Muscle layer of duodenum (tissue), 2 donors: Measurements from ENCODE around the gene KRTCAP3.

Source experiments
- H3K27ac ChIP-seq: one replicate; pipeline ENCODE4 v1.7.0; 2013; ENCODE audit warnings: mild to moderate bottlenecking, low read length
- H3K27me3 ChIP-seq: one replicate; pipeline ENCODE4 v1.7.0; 2013; ENCODE audit warnings: low read depth, mild to moderate bottlenecking, control low read depth, low read length
- H3K36me3 ChIP-seq, 2 donors: one replicate each; pipeline ENCODE4 v1.7.0; 2013; ENCODE audit warnings: low read length in 2 of 2, control low read depth in 1 of 2, mild to moderate bottlenecking in 1 of 2; ENCODE audit not compliant: insufficient read depth in 2 of 2, control insufficient read depth in 1 of 2
- H3K4me1 ChIP-seq, 2 donors: one replicate each; pipeline ENCODE4 v1.7.0; 2013; ENCODE audit warnings: low read length in 2 of 2, mild to moderate bottlenecking in 2 of 2, control low read depth in 1 of 2, moderate library complexity in 1 of 2; ENCODE audit not compliant: insufficient read depth in 2 of 2, control insufficient read depth in 1 of 2
- H3K4me3 ChIP-seq, 2 donors: one replicate each; pipeline ENCODE4 v1.7.0; 2013; ENCODE audit warnings: low read length in 2 of 2, low read depth in 1 of 2, mild to moderate bottlenecking in 1 of 2
- H3K9me3 ChIP-seq, 2 donors: one replicate each; pipeline ENCODE4 v1.7.0; 2013; ENCODE audit warnings: low read length in 2 of 2, control low read depth in 1 of 2, mild to moderate bottlenecking in 1 of 2; ENCODE audit not compliant: control insufficient read depth in 1 of 2
- donor health status: healthy.

Gene KRTCAP3

DNA sequence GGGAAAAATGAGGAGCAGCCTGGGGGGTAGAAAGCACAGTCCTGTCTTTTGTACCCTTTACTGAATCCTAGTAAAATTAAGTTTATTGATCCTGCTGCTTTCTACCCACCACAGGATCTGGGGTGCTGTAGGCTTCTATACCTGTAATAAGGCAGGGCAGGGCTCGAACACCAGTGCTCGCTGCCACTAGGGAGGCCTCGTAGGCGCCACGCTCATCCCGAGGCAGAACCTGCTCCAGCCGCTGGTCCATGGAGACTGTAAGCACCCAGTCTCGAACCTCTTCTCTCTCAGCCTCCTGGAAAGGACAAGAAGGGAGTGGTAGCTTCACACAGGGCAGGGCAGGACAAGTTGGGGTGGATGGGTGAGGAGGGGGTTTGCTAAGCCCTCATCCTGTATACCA lies 3.0 kb downstream of the KRTCAP3 start:
- peaks cover 0 to 10% of the 10 kb centered on the region in 2 donors for H3K4me1 ChIP-seq
- no peaks in the 10 kb centered on the region for H3K9me3 ChIP-seq
- no peaks in the 10 kb centered on the region for H3K27me3 ChIP-seq
- H3K36me3 ChIP-seq = peaks cover 40 to 54% of the 10 kb centered on the region in 2 donors
- H3K27ac ChIP-seq = peak overlapping the region; percentile 83
- H3K4me3 ChIP-seq = peak overlapping the region in 1 of 2 donors; percentile 5

DNA sequence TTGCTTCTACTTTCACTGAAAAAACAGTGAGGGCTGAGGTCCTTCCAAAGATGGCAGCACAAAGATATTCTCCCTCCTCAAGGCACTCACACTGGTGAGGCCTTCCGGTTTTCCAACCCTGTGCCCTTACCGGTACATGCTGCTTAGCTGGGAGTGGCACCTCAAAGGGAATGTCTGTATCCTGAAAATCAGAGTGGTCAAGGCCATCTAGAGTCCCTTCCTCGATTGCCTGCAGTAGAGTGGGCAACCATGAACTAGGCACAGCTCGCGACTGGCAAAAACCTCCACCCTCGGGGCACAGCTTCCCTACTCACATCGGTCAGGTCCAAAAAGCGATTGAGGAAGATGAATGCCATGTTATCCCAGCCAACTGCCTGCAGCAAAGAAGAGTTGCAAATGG lies 3.4 kb downstream of the KRTCAP3 start:
- H3K36me3 ChIP-seq = peaks cover 35 to 50% of the 10 kb centered on the region in 2 donors
- peak overlapping the region; percentile 83 for H3K27ac ChIP-seq
- no peaks in the 10 kb centered on the region for H3K27me3 ChIP-seq
- no peaks in the 10 kb centered on the region for H3K9me3 ChIP-seq
- H3K4me3 ChIP-seq = peak overlapping the region in 1 of 2 donors; percentile 5
- H3K4me1 ChIP-seq = peaks cover 0 to 10% of the 10 kb centered on the region in 2 donors

DNA sequence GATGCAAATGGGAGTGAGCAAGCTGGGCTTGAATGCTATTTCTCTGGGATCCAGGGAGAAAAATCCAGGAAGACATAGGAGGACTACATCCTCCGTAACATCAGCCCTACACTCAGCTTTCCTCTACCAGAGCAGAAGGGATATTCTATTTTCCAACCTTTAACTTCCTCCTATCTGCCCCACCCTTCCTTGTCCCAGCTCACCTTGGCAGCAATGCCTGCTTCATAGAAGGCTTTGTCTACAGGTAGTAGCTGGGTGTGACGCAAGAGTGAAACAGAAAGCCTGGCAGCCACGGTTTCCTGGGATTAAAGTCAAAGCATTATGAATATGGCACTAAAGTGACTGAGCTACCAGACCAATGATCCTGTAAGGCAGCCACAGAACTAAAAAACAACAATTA lies 3.9 kb downstream of the KRTCAP3 start:
- Histone ChIP-seq H3K9me3 (no peaks in the 10 kb centered on the region), H3K27me3 (no peaks in the 10 kb centered on the region), H3K36me3 (peaks cover 31 to 47% of the 10 kb centered on the region in 2 donors), H3K4me3 (peak overlapping the region in 1 of 2 donors; percentile 5), H3K4me1 (peaks cover 0 to 10% of the 10 kb centered on the region in 2 donors), H3K27ac (peak overlapping the region; percentile 83)

DNA sequence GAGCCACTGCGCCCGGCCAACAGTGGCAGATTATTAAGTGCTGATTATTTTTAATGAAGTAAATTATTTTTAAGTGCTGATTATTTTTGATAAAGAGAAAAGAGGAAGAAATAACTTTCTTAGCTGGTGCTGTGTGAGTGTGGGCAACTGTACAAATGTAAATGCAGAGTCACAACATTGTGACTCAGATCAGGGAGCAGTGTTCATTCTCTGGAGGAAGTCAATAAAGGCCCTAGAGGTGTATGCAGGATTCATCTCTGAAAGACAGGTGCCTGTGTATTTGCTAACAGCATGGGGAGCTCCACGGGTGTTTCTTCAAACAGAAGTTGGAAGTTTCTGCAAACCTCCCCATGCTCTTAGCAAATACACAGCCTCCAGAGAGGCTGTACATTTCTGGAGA lies 6.2 kb downstream of the KRTCAP3 start:
- Histone ChIP-seq H3K27me3 (no peaks in the 10 kb centered on the region), H3K9me3 (no peaks in the 10 kb centered on the region), H3K27ac (no peak overlapping the region), H3K4me1 (no peaks in the 10 kb centered on the region), H3K36me3 (peaks cover 32 to 52% of the 10 kb centered on the region in 2 donors), H3K4me3 (no peak overlapping the region)

- Histone ChIP-seq H3K4me3 (no peak overlapping the region), H3K27ac (no peak overlapping the region), H3K9me3 (no peaks in the 10 kb centered on the region), H3K4me1 (no peaks in the 10 kb centered on the region), H3K27me3 (no peaks in the 10 kb centered on the region), H3K36me3 (peaks cover 49 to 72% of the 10 kb centered on the region in 2 donors)
Measured at GRCh38 chr2:27451095-27451494, 8.9 kb downstream of the KRTCAP3 start.

DNA sequence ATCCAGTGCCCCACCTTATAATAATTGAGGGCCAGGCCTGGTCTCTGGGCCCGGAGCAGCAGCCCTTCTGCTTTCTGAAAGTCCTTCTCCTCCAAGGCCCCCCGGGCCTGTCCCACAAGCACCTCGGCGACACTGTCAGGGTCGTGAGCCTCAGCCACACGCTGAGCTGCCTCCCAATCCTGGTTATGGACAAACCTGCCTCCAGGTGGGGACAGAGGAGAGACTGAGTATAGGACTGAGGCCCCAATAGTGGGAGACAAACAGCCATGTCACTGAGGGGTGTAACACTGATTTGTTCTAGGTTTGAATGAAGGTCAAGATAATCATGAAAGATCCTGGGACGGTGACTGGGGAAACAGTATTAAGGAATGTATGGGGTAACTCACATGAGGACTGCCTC lies 11.8 kb downstream of the KRTCAP3 start:
- Histone ChIP-seq H3K9me3 (no peaks in the 10 kb centered on the region), H3K27ac (no peak overlapping the region), H3K27me3 (no peaks in the 10 kb centered on the region), H3K4me1 (no peaks in the 10 kb centered on the region), H3K36me3 (peaks cover 49 to 82% of the 10 kb centered on the region in 2 donors), H3K4me3 (no peak overlapping the region)

- Histone ChIP-seq H3K27me3 (no peaks in the 10 kb centered on the region), H3K4me3 (no peak overlapping the region), H3K36me3 (peaks cover 32 to 61% of the 10 kb centered on the region in 2 donors), H3K4me1 (no peaks in the 10 kb centered on the region), H3K27ac (no peak overlapping the region), H3K9me3 (no peaks in the 10 kb centered on the region)
Measured at GRCh38 chr2:27461118-27461517, 18.9 kb downstream of the KRTCAP3 start.

- H3K27me3 ChIP-seq = no peaks in the 10 kb centered on the region
- H3K27ac ChIP-seq = no peak overlapping the region
- H3K9me3 ChIP-seq = no peaks in the 10 kb centered on the region
- peaks cover 21 to 29% of the 10 kb centered on the region in 2 donors for H3K36me3 ChIP-seq
- no peaks in the 10 kb centered on the region for H3K4me1 ChIP-seq
- no peak overlapping the region for H3K4me3 ChIP-seq
Measured at GRCh38 chr2:27464443-27464842, 22.3 kb downstream of the KRTCAP3 start.

GRCh38 chr2:27471961-27472360 lies 29.8 kb downstream of the KRTCAP3 start:
- Histone ChIP-seq H3K27ac (no peak overlapping the region), H3K9me3 (no peaks in the 10 kb centered on the region), H3K36me3 (peaks cover 22 to 36% of the 10 kb centered on the region in 2 donors), H3K27me3 (no peaks in the 10 kb centered on the region), H3K4me3 (no peak overlapping the region), H3K4me1 (no peaks in the 10 kb centered on the region)

DNA sequence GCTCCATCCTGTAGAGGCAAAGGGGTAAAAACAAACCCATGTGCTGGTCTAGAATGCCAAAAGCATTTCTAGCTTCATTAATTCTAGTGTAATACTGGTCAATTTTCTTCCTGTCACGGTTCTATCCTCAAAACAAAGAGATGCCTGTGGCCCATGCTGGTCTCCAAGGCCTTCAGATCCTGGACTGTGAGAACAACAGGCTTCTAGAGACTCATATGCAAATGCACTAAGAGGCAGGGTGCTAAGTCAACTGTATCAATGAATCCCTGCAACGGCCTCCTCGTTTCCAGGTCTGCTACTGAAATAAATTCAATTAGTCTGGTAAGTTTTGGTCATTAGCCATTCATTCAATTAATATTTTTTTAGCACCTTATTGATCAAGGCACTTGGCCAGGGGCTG lies 43.3 kb downstream of the KRTCAP3 start:
- H3K36me3 ChIP-seq = peaks cover 17 to 40% of the 10 kb centered on the region in 2 donors
- H3K27ac ChIP-seq = no peak overlapping the region
- no peaks in the 10 kb centered on the region for H3K27me3 ChIP-seq
- no peaks in the 10 kb centered on the region for H3K9me3 ChIP-seq
- peaks cover 3 to 10% of the 10 kb centered on the region in 2 donors for H3K4me1 ChIP-seq
- no peak overlapping the region for H3K4me3 ChIP-seq

GRCh38 chr2:27489118-27489497 lies 46.9 kb downstream of the KRTCAP3 start:
- Histone ChIP-seq H3K27me3 (no peaks in the 10 kb centered on the region), H3K4me1 (peaks cover 3 to 10% of the 10 kb centered on the region in 2 donors), H3K4me3 (peak overlapping the region; percentile 80 to 91), H3K27ac (peak overlapping the region; percentile 4), H3K36me3 (peaks cover 0 to 20% of the 10 kb centered on the region in 2 donors), H3K9me3 (no peaks in the 10 kb centered on the region)
